Neural progenitor cell (in vitro differentiated cells): Measurements from ENCODE around the gene NKTR. TPM values are rescaled to one million over a fixed set of nuclear protein-coding genes. Genes with fewer than 3 reads are reported as not detected.
"Not testable (repeated sequence)": the region's sequence is repeated elsewhere in the genome, so short reads cannot be mapped to it uniquely, and the experiment has no call there.

Source experiments
- DNase-seq: peaks from one replicate; pipeline ENCODE4 v3.0.0-alpha.2; 2016; ENCODE audit warnings: low spot score
- H2AFZ ChIP-seq: fragments of 200-600 bp; sonication (generic); replicated peaks from 2 replicates; pipeline ENCODE4 v1.6.1; 2016; ENCODE audit warnings: antibody characterized with exemption
- H3F3A ChIP-seq: fragments of 200-600 bp; sonication (generic); 2 replicates; pipeline ENCODE4 v1.6.1; 2016; ENCODE audit warnings: antibody characterized with exemption, low read depth
- H3K27ac ChIP-seq: fragments of 200-600 bp; sonication (generic); 2 replicates; pipeline ENCODE4 v1.5.1; 2016; ENCODE audit warnings: mild to moderate bottlenecking
- H3K27me3 ChIP-seq: fragments of 200-600 bp; sonication (generic); 2 replicates; pipeline ENCODE4 v1.6.1; 2016; ENCODE audit warnings: mild to moderate bottlenecking, moderate library complexity
- H3K36me3 ChIP-seq: fragments of 200-600 bp; sonication (generic); 2 replicates; pipeline ENCODE4 v1.5.1; 2016
- H3K4me1 ChIP-seq: fragments of 200-600 bp; sonication (generic); 2 replicates; pipeline ENCODE4 v1.6.1; 2016; ENCODE audit warnings: mixed run types
- H3K4me2 ChIP-seq: fragments of 200-600 bp; sonication (generic); 2 replicates; pipeline ENCODE4 v1.6.1; 2016
- H3K4me3 ChIP-seq: fragments of 200-600 bp; sonication (generic); 2 replicates; pipeline ENCODE4 v1.5.1; 2016
- H3K79me2 ChIP-seq: fragments of 200-600 bp; sonication (generic); 2 replicates; pipeline ENCODE4 v1.6.1; 2016; ENCODE audit warnings: low read depth
- H3K9ac ChIP-seq: fragments of 200-600 bp; sonication (generic); 2 replicates; pipeline ENCODE4 v1.6.1; 2016
- H3K9me3 ChIP-seq: fragments of 200-600 bp; sonication (generic); 2 replicates; pipeline ENCODE4 v1.5.1; 2016; ENCODE audit warnings: low read depth
- H4K20me1 ChIP-seq: fragments of 200-600 bp; sonication (generic); 2 replicates; pipeline ENCODE4 v1.6.1; 2016; ENCODE audit warnings: low read depth
- H3K27ac Mint-ChIP-seq: 3 replicates; pipeline ENCODE4 v1.8.0; 2021; ENCODE audit warnings: mixed read lengths
- H3K27me3 Mint-ChIP-seq: 2 replicates; pipeline ENCODE4 v1.8.0; 2022; ENCODE audit warnings: low read depth, mild to moderate bottlenecking, inconsistent platforms, moderate library complexity, mixed read lengths; ENCODE audit not compliant: insufficient read depth
- H3K36me3 Mint-ChIP-seq: 3 replicates; pipeline ENCODE4 v1.8.0; 2021; ENCODE audit warnings: mixed read lengths
- H3K4me1 Mint-ChIP-seq: 3 replicates; pipeline ENCODE4 v1.8.0; 2021; ENCODE audit warnings: mixed read lengths
- H3K4me3 Mint-ChIP-seq: 3 replicates; pipeline ENCODE4 v1.8.0; 2021; ENCODE audit warnings: mild to moderate bottlenecking, moderate library complexity, mixed read lengths
- H3K9me3 Mint-ChIP-seq: 3 replicates; pipeline ENCODE4 v1.8.0; 2020; ENCODE audit warnings: mixed read lengths
- EZH2 ChIP-seq: fragments of 200-600 bp; sonication (generic); IDR thresholded peaks from 2 replicates; pipeline ENCODE4 v1.6.1; 2017; ENCODE audit warnings: antibody characterized with exemption, mild to moderate bottlenecking, moderate library complexity
- EZH2phosphoT487 ChIP-seq: fragments of 200-600 bp; sonication (generic); IDR thresholded peaks from 2 replicates; pipeline ENCODE4 v1.6.1; 2017; ENCODE audit warnings: antibody characterized with exemption
- total RNA-seq: library from RNA; depleted of rRNA; stranded (reverse); fragments of >200 nt; gene quantifications from 2 replicates; pipeline ENCODE4 v1.2.3, GENCODE V29; 2015; ENCODE audit warnings: low replicate concordance
- TF ChIP-seq, protein P1 (sequence below): fragments of 200-600 bp; sonication (generic); IDR thresholded peaks from 2 replicates; pipeline ENCODE4 v1.5.1; 2017; ENCODE audit warnings: antibody characterized with exemption, mild to moderate bottlenecking

Gene NKTR
- total RNA-seq, 1 donor from 2014 or later: 190 TPM

DNA sequence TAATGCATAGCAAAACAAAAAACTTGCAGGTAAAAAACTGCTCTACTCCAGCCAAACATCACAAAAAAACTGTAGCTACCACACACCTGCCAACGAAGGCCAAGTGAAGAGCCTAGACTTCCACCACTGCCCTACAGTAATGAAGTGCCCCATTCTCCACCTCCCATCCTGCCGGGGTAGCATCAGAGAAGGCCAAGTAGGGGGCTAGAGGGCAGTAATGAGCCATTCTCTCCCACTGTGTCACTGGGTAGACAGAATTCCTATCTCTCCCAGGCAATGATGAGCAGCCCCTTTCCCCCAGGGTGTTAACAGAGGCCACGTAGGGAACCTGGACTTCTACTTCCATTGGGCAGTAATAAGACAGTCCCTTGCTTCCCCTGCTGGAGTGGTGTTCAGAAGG lies 28.2 kb upstream of the NKTR start:
- H3K36me3 ChIP-seq: peaks cover 16% of the 10 kb centered on the region
- no peaks in the 10 kb centered on the region for H3F3A ChIP-seq
- no peak overlapping the region for H3K27ac Mint-ChIP-seq
- H3K9me3 Mint-ChIP-seq: peaks cover 24% of the 10 kb centered on the region
- no peaks in the 10 kb centered on the region for H3K27me3 Mint-ChIP-seq
- H3K9ac ChIP-seq: no peak overlapping the region
- no peaks in the 10 kb centered on the region for H4K20me1 ChIP-seq
- H3K4me3 ChIP-seq: no peak overlapping the region
- DNase-seq: peak; percentile 69
- H3K27me3 ChIP-seq: no peaks in the 10 kb centered on the region
- peaks cover 47% of the 10 kb centered on the region for H3K36me3 Mint-ChIP-seq
- H3K4me1 Mint-ChIP-seq: peaks cover 4% of the 10 kb centered on the region
- no peaks in the 10 kb centered on the region for H3K4me1 ChIP-seq
- peaks cover 59% of the 10 kb centered on the region for H3K79me2 ChIP-seq
- H2AFZ ChIP-seq: no peak overlapping the region
- no peak overlapping the region for H3K4me3 Mint-ChIP-seq
- no peak overlapping the region for H3K27ac ChIP-seq
- TF ChIP-seq EZH2phosphoT487 (no peak), EZH2 (no peak)
- TF ChIP-seq, protein P1, sequence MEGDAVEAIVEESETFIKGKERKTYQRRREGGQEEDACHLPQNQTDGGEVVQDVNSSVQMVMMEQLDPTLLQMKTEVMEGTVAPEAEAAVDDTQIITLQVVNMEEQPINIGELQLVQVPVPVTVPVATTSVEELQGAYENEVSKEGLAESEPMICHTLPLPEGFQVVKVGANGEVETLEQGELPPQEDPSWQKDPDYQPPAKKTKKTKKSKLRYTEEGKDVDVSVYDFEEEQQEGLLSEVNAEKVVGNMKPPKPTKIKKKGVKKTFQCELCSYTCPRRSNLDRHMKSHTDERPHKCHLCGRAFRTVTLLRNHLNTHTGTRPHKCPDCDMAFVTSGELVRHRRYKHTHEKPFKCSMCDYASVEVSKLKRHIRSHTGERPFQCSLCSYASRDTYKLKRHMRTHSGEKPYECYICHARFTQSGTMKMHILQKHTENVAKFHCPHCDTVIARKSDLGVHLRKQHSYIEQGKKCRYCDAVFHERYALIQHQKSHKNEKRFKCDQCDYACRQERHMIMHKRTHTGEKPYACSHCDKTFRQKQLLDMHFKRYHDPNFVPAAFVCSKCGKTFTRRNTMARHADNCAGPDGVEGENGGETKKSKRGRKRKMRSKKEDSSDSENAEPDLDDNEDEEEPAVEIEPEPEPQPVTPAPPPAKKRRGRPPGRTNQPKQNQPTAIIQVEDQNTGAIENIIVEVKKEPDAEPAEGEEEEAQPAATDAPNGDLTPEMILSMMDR: peak; percentile 66
- no peaks in the 10 kb centered on the region for H3K9me3 ChIP-seq
- H3K4me2 ChIP-seq: no peak overlapping the region

DNA sequence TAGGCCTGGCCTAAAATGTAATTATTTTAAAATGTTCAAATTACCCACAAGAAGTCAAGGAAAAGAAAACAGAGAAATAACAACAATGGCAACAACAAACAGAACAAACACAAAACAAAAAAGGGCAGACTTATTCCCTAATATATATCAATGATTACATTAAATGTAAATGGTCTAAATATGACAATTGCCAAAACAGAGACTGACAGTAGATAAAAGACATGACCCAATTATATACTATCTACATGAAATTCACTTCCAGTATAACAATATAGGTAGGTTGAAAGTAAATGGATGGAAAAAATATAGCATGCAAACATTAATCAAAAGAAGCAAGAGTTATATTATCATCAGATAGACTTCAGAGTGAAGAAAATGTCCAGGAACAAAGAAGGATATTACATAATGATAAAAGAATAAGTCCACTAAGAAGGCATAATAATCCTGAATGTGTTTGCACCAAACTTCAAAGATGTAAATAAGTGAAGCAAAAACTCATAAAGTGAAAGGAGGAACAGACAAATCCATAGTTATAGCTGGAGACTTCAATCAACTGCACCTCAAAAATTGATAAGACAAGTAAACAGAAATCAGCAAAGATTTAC lies 25.2 kb upstream of the NKTR start:
- Histone ChIP-seq H3F3A (peaks cover under 1% of the 10 kb centered on the region), H3K27ac (no peak overlapping the region), H3K27me3 (no peaks in the 10 kb centered on the region), H3K36me3 (peaks cover 14% of the 10 kb centered on the region), H3K9me3 (no peaks in the 10 kb centered on the region), H3K4me1 (no peaks in the 10 kb centered on the region), H2AFZ (no peak overlapping the region), H3K9ac (no peak overlapping the region), H3K4me3 (no peak overlapping the region), H3K4me2 (no peak overlapping the region), H3K79me2 (peaks cover 73% of the 10 kb centered on the region), H4K20me1 (peaks cover 3% of the 10 kb centered on the region)
- H3K4me1 Mint-ChIP-seq: peaks cover 6% of the 10 kb centered on the region
- no peaks in the 10 kb centered on the region for H3K27me3 Mint-ChIP-seq
- H3K9me3 Mint-ChIP-seq: peaks cover 30% of the 10 kb centered on the region
- H3K27ac Mint-ChIP-seq: no peak overlapping the region
- no peak for TF ChIP-seq EZH2phosphoT487
- TF ChIP-seq, protein P1: no peak
- no peak for TF ChIP-seq EZH2
- no peak overlapping the region for H3K4me3 Mint-ChIP-seq
- DNase-seq: no peak
- H3K36me3 Mint-ChIP-seq: peaks cover 49% of the 10 kb centered on the region

DNA sequence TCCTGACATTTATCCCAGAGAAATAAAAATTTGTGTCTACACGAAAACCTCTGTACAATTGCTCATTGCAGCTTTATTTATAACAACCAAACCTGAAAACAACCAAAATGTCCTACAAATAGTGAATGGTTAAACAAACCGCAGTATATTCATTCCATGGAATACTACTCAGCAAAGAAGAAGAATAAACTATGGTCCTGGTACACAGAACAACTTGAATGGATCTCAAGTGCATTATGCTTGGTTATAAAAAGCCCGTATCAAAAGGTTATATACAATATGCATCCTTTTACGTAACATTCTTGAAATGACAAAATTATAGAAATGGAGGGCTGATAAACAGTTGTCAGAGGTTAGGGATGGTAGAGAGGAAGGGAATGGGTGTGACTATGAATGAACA lies 22.4 kb upstream of the NKTR start:
- Histone ChIP-seq H3K4me1 (peaks cover 12% of the 10 kb centered on the region), H3K9me3 (no peaks in the 10 kb centered on the region), H2AFZ (no peak overlapping the region), H3K9ac (no peak overlapping the region), H4K20me1 (peaks cover 9% of the 10 kb centered on the region), H3K79me2 (peaks cover 68% of the 10 kb centered on the region), H3F3A (peaks cover 20% of the 10 kb centered on the region), H3K4me2 (no peak overlapping the region), H3K27me3 (peaks cover 2% of the 10 kb centered on the region), H3K4me3 (no peak overlapping the region), H3K36me3 (peaks cover 14% of the 10 kb centered on the region), H3K27ac (no peak overlapping the region)
- Mint-ChIP-seq H3K4me3 (no peak overlapping the region), H3K27me3 (no peaks in the 10 kb centered on the region), H3K4me1 (peaks cover 20% of the 10 kb centered on the region), H3K9me3 (peaks cover 30% of the 10 kb centered on the region), H3K27ac (no peak overlapping the region), H3K36me3 (peaks cover 40% of the 10 kb centered on the region)
- no peak for TF ChIP-seq EZH2
- TF ChIP-seq, protein P1: no peak
- TF ChIP-seq EZH2phosphoT487: no peak
- no peak for DNase-seq

DNA sequence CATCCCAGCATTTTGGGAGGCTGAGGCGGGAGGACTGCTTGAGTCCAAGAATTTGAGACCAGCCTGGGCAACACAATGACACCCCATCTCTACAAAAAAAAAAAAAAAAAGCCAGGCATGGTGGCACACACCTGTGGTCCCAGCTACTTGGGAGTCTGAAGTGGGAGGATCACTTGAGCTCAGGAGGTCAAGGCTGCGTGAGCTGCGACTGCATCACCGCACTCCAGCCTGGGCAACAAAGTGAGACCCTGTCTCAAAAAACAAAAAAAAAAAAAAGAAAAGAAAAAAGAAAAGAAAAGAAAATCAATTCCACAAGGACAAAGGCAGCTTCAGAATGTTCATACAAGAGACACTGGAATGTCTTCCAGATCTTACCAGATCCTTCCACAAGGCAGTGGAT lies 21.1 kb upstream of the NKTR start:
- peaks cover 34% of the 10 kb centered on the region for H3K36me3 Mint-ChIP-seq
- DNase-seq, H2AFZ ChIP-seq, H3K9ac ChIP-seq, H3K27me3 Mint-ChIP-seq, H3K4me2 ChIP-seq, H3K4me3 Mint-ChIP-seq, H3K9me3 ChIP-seq, H3K27ac Mint-ChIP-seq, H4K20me1 ChIP-seq, H3K27ac ChIP-seq, H3K27me3 ChIP-seq, H3K4me3 ChIP-seq: not testable (repeated sequence)
- H3K4me1 Mint-ChIP-seq: peaks cover 24% of the 10 kb centered on the region
- peaks cover 14% of the 10 kb centered on the region for H3K36me3 ChIP-seq
- H3K79me2 ChIP-seq: peaks cover 72% of the 10 kb centered on the region
- peaks cover 20% of the 10 kb centered on the region for H3F3A ChIP-seq
- peaks cover 25% of the 10 kb centered on the region for H3K9me3 Mint-ChIP-seq
- peaks cover 16% of the 10 kb centered on the region for H3K4me1 ChIP-seq
